ENCODE data around the gene SNRNP48.

The SNRNP48 gene

GRCh38 chr6:7559651-7560385 is 30.2 kb upstream of the SNRNP48 start:
- no peak for DNase-seq (ENCODE audit: low read depth)

- no peak for DNase-seq (ENCODE audit: low read depth)
Measured at GRCh38 chr6:7561153-7561964, 28.6 kb upstream of the SNRNP48 start.

GRCh38 chr6:7562769-7563168 is 27.2 kb upstream of the SNRNP48 start:
- no peak for DNase-seq (ENCODE audit: low read depth)

GRCh38 chr6:7566107-7566506 is 23.9 kb upstream of the SNRNP48 start:
- DNase-seq (ENCODE audit: low read depth) = no peak

DNA sequence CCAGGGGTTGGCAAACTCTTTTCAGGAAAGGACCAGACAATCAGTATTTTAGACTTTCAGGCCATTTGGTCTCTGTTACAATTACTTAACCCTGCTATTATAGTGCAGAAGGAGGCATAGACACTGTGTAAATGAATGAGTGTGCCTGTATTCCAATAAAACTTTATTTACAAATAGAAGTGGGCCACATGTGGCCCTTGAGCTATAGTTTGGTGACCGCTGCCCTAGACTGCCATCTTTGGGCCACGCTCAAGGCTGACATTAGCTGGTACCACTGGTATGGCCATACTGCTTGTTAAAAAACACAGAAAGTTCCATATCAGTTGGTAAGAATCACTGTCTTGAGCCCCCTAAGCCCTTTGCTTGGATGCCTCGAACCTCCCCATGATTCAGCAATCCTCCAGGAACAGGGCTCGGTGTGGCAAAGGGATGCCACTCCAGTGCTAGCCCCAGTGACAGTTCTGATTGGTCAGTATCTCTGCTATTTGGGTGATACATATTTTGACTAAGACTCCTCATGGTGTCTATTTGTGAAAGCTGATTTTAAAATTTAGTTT is 23.3 kb upstream of the SNRNP48 start:
- DNase-seq (ENCODE audit: low read depth) = no peak

DNA sequence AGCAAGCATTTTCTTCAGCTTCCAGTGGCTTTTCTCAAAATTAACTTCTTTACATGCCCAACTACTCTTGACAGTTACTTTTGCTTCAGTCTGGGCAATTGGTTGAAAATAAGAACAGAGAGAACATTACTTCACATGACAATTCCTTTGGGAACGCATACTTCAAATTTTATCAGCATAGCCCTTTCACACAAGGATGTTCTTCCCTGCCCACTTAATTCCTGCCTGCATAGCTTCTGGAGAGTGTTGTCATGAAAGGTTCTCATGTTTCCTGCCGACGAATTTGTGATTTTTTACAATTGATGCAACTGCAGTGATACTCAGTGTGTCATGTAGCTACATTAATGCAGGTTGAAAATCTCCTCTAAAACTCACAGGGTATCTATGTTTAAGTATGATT is 22.0 kb upstream of the SNRNP48 start:
- DNase-seq (ENCODE audit: low read depth) = no peak

GRCh38 chr6:7569082-7569481 is 20.9 kb upstream of the SNRNP48 start:
- no peak for DNase-seq (ENCODE audit: low read depth)

GRCh38 chr6:7572213-7572943 is 17.6 kb upstream of the SNRNP48 start:
- DNase-seq (ENCODE audit: low read depth) = no peak

DNA sequence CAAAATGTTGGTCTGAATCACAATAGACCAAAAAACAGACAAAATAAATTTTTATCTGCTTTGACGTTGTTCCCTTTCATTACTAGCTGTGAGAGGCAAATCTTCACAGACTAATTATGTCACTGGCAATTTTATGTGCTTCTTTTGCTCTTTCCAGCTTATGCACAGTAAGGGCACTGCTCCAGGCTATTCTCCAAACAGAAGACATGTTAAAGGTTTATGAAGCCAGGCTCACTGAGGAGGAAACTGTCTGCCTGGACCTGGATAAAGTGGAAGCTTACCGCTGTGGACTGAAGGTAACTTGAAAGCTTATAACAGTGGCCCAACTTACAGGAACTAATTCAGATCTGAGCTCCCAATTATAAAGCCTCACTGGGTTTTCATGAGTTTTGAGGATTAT is 15.5 kb upstream of the SNRNP48 start:
- no peak for DNase-seq (ENCODE audit: low read depth)

DNA sequence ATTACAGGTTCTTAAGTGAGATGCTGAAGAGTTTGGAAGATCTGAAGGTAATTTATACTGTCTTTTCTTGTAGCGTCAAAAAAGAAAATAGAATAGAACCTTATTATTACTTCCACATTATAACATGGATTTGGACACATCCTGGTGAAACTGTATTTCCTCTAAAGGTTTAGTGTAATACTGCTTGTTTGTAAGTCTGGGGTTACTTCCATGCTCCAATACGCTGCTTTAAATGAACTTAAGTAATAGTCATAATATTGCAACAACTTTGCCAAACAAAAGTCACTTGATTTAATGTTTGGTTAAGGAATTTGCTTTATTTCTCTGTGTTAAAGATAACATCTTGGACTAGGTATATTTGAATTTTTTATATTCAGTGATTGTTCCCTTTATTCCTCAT is 11.5 kb upstream of the SNRNP48 start:
- no peak for DNase-seq (ENCODE audit: low read depth)

DNA sequence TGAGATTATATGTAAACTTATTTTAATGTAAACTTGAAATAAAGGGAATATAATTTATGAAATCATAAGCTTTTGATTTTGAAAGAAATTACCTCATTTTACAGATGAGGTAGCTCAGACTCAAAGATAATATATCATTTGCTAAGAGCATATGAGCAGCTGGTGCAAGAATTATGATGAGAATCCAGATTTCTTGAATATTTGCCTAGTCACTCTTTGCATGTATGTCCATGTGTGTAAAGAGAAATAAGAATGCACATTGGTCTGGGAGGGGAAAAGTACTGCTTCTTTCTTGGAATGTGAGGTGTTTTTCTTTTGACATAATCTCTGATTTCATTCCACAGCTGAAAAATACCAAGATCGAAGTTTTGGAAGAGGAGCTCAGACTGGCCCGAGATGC is 11.1 kb upstream of the SNRNP48 start:
- no peak for DNase-seq (ENCODE audit: low read depth)

GRCh38 chr6:7579851-7580250 is 10.1 kb upstream of the SNRNP48 start:
- no peak for DNase-seq (ENCODE audit: low read depth)

- no peak for DNase-seq (ENCODE audit: low read depth)
Measured at GRCh38 chr6:7580537-7580926, 9.5 kb upstream of the SNRNP48 start.

GRCh38 chr6:7580927-7581618 is 8.9 kb upstream of the SNRNP48 start:
- no peak for DNase-seq (ENCODE audit: low read depth)

GRCh38 chr6:7585287-7585930 is 4.6 kb upstream of the SNRNP48 start:
- no peak for DNase-seq (ENCODE audit: low read depth)

- DNase-seq (ENCODE audit: low read depth) = no peak
Measured at GRCh38 chr6:7587631-7588100, 2.3 kb upstream of the SNRNP48 start.

- no peak for DNase-seq (ENCODE audit: low read depth)
Measured at GRCh38 chr6:7588506-7588905, 1.5 kb upstream of the SNRNP48 start.

GRCh38 chr6:7589221-7589620 is 777 bp upstream of the SNRNP48 start:
- DNase-seq (ENCODE audit: low read depth) = no peak

- DNase-seq (ENCODE audit: low read depth) = no peak
Measured at GRCh38 chr6:7590918-7591302, 912 bp downstream of the SNRNP48 start.

DNA sequence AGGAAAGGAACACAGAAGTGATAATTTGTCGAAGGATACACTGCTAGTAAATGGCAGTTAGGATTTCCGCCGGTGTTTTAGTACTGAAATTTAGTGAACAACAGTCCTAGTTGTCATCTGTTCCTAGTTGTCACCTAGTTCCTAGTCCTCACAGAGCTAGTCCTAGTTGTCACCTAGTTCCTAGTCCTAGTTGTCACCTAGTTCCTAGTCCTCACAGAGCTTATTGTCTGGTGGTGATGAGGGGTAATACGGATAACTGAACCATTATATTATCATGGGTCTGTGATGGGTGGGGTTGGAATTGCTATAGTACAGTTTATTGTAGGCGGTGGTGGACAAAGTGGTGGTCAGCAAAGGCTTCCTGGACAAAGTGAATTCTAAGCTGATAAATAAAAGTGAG is 1.8 kb downstream of the SNRNP48 start:
- DNase-seq (ENCODE audit: low read depth) = no peak

DNA sequence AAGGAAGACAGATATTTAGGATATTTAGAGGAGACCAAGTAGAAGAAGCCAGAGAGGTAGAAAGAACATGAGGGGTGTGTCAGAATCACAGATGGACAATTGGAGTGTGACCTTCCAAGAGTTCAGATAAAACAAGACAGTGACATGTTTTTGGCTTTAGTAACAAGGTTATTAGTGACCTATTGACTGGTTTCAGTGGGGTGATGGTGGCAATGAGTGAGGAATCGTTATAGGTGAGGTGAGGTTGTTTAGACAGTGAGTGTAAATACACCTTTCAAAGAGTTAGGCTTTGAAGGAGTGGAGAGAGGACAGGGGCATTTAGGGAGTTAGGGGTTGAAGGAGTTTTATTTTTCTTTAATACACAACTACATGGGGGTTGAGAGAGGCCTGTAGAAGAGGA is 3.2 kb downstream of the SNRNP48 start:
- no peak for DNase-seq (ENCODE audit: low read depth)
